C4-2B (cell line): ENCODE data around the gene NRXN3.

ENCODE experiments used
- ZFX ChIP-seq: fragments of 450-650 bp; IDR thresholded peaks from 2 replicates; pipeline ENCODE4 v1.6.1; 2017
- TF ChIP-seq, protein P1 (sequence below): fragments of 450-650 bp; conservative IDR thresholded peaks from 2 replicates; pipeline ENCODE4 v1.5.1; 2017; ENCODE audit warnings: mild to moderate bottlenecking

DNA sequence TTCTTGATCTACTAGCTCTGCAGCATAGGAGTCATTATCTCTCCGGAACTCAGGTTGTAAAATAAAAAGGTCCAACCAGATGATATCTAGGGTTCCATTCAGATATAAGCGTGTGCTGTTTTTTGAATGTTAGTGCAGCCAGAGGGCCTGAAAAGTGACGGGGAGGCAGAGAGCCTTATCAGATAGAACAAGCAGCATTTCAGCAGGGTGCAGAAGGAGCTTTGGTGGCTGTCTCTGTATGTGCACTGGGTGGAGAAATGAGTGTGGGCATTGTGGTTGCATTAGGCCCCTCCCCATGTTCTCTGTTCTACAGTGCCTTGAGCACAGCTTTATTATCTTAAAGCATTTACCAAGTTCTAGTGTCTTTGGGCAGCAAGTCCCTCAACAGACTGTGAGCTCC is 275.1 kb downstream of the NRXN3 start:
- TF ChIP-seq, protein P1, sequence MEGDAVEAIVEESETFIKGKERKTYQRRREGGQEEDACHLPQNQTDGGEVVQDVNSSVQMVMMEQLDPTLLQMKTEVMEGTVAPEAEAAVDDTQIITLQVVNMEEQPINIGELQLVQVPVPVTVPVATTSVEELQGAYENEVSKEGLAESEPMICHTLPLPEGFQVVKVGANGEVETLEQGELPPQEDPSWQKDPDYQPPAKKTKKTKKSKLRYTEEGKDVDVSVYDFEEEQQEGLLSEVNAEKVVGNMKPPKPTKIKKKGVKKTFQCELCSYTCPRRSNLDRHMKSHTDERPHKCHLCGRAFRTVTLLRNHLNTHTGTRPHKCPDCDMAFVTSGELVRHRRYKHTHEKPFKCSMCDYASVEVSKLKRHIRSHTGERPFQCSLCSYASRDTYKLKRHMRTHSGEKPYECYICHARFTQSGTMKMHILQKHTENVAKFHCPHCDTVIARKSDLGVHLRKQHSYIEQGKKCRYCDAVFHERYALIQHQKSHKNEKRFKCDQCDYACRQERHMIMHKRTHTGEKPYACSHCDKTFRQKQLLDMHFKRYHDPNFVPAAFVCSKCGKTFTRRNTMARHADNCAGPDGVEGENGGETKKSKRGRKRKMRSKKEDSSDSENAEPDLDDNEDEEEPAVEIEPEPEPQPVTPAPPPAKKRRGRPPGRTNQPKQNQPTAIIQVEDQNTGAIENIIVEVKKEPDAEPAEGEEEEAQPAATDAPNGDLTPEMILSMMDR = no peak
- no peak for TF ChIP-seq ZFX
